Kidney (tissue), 14 donors: Measurements from ENCODE around the gene CHMP5. TPM values are rescaled to one million over a fixed set of nuclear protein-coding genes. Genes with fewer than 3 reads are reported as not detected.

Experiments used
- DNase-seq, 5 donors: peaks; one replicate each; pipeline ENCODE4 v3.0.0-alpha.2; 2013 to 2020
- FAIRE-seq: peaks from 2 replicates; lab custom pipeline; 2012; peaks lifted over from hg19 to GRCh38; lab: Jason Lieb, UNC
- H3K27ac ChIP-seq, 2 donors: one replicate each; pipeline ENCODE4 v1.7.0; 2013; ENCODE audit warnings: low read depth in 2 of 2, low read length in 2 of 2, inconsistent platforms in 1 of 2
- H3K27me3 ChIP-seq: one replicate; pipeline ENCODE4 v1.7.1; 2013; ENCODE audit warnings: low read length, inconsistent platforms; ENCODE audit not compliant: control insufficient read depth, insufficient read depth
- H3K36me3 ChIP-seq, 3 donors: one replicate each; pipeline versions ENCODE4 v1.7.0 to v1.7.1; 2013; ENCODE audit warnings: low read length in 3 of 3, control low read depth in 1 of 3, inconsistent platforms in 1 of 3; ENCODE audit not compliant: insufficient read depth in 3 of 3, control insufficient read depth in 2 of 3
- H3K4me1 ChIP-seq, 3 donors: one replicate each; pipeline versions ENCODE4 v1.7.0 to v1.7.1; 2013; ENCODE audit warnings: low read length in 3 of 3, inconsistent platforms in 1 of 3, low read depth in 1 of 3; ENCODE audit not compliant: control insufficient read depth in 2 of 3, insufficient read depth in 2 of 3
- H3K4me3 ChIP-seq, 3 donors: one replicate each; pipeline versions ENCODE4 v1.7.0 to v1.8.1; 2013; ENCODE audit warnings: low read length in 3 of 3, control low read depth in 1 of 3, inconsistent platforms in 1 of 3
- H3K9ac ChIP-seq, 3 donors: one replicate each; pipeline versions ENCODE4 v1.7.0 to v1.7.1; 2013; ENCODE audit warnings: low read length in 3 of 3, control low read depth in 1 of 3, inconsistent platforms in 1 of 3
- H3K9me3 ChIP-seq, 3 donors: one replicate each; pipeline versions ENCODE4 v1.7.0 to v1.7.1; 2013; ENCODE audit warnings: low read length in 3 of 3, control low read depth in 1 of 3, inconsistent platforms in 1 of 3; ENCODE audit not compliant: control insufficient read depth in 2 of 3, insufficient read depth in 1 of 3
- CTCF ChIP-seq: IDR thresholded peaks from 3 replicates; pipeline ENCODE4 v1.5.1; 2012; ENCODE audit warnings: mild to moderate bottlenecking, moderate library complexity, borderline replicate concordance; ENCODE audit not compliant: insufficient read depth; ENCODE audit errors: extremely low read depth
- intact Hi-C: fragments of 100-400 bp; cut with DNase I; formaldehyde crosslinking; loops from one replicate; pipeline ENCODE4 v1.11.1; 2022
- polyA plus RNA-seq: library from polyadenylated mRNA; stranded (reverse); fragments of 350-450 nt; fragmentation: Illumina TruSeq; extraction: RNeasy Lipid Tissue Mini Kit (QIAGEN cat#74804); gene quantifications from one replicate; pipeline ENCODE4 v1.2.3, GENCODE V29; 2014; ENCODE audit warnings: low read depth, low replicate concordance; ENCODE audit not compliant: insufficient read depth
- total RNA-seq: library from RNA; stranded (reverse); fragmentation: NEBNext Ultra II Directional; extraction: Animal tissue kit (Norgen Biotek cat#: 25700); gene quantifications from one replicate; pipeline ENCODE4 v1.2.1, GENCODE V29; 2021
- donor health status: control.
- donor health status: control.
- donor health status: control.
- donor health status: control.
- donor health status: control.
- donor health status: DM: yes; HTN: yes; CAD: no.
- donor health status: Normal renal cell carcinoma (clear cell type).

The CHMP5 gene
- total and polyA plus RNA-seq, 2 donors from 2014 or later: 65.2 to 100 TPM

GRCh38 chr9:33300546-33300945 is 35.7 kb downstream of the CHMP5 start:
- Histone ChIP-seq H3K36me3 (peaks cover 18 to 63% (median 43%) of the 10 kb centered on the region in 3 donors), H3K9ac (no peak overlapping the region), H3K27me3 (no peaks in the 10 kb centered on the region), H3K4me3 (no peak overlapping the region), H3K9me3 (no peaks in the 10 kb centered on the region), H3K27ac (no peak overlapping the region), H3K4me1 (peaks cover 0 to 11% (median 10%) of the 10 kb centered on the region in 3 donors)
- no peak for TF ChIP-seq CTCF
- FAIRE-seq (no peak), DNase-seq (no peak)
- intact Hi-C loops: no loop called here

- Histone ChIP-seq H3K36me3 (peaks cover 22 to 62% (median 42%) of the 10 kb centered on the region in 3 donors), H3K27ac (no peak overlapping the region), H3K9ac (no peak overlapping the region), H3K9me3 (no peaks in the 10 kb centered on the region), H3K4me3 (no peak overlapping the region), H3K4me1 (no peaks in the 10 kb centered on the region), H3K27me3 (no peaks in the 10 kb centered on the region)
- DNase-seq (no peak), FAIRE-seq (no peak)
- TF ChIP-seq CTCF: no peak
- intact Hi-C loops: no loop called here
Observed at GRCh38 chr9:33304362-33304761, 39.5 kb downstream of the CHMP5 start.

- DNase-seq (no peak), FAIRE-seq (no peak)
- intact Hi-C loops: no loop called here
- Histone ChIP-seq H3K27ac (no peak overlapping the region), H3K4me1 (no peaks in the 10 kb centered on the region), H3K9me3 (no peaks in the 10 kb centered on the region), H3K36me3 (peaks cover 24 to 74% (median 50%) of the 10 kb centered on the region in 3 donors), H3K27me3 (no peaks in the 10 kb centered on the region), H3K9ac (no peak overlapping the region), H3K4me3 (no peak overlapping the region)
- TF ChIP-seq CTCF: no peak
Observed at GRCh38 chr9:33306037-33306436, 41.2 kb downstream of the CHMP5 start.

- Histone ChIP-seq H3K9ac (no peak overlapping the region), H3K9me3 (no peaks in the 10 kb centered on the region), H3K4me3 (no peak overlapping the region), H3K27ac (no peak overlapping the region), H3K27me3 (no peaks in the 10 kb centered on the region), H3K36me3 (peaks cover 24 to 79% (median 55%) of the 10 kb centered on the region in 3 donors), H3K4me1 (no peaks in the 10 kb centered on the region)
- FAIRE-seq (no peak), DNase-seq (no peak)
- no peak for TF ChIP-seq CTCF
- intact Hi-C loops: no loop called here
Observed at GRCh38 chr9:33307067-33307466, 42.2 kb downstream of the CHMP5 start.
